Activated naive CD4-positive, alpha-beta T cell treated with anti-CD3 and anti-CD28 coated beads for 36 hours (primary cell): Measurements from ENCODE around the gene SEL1L3. TPM values are rescaled to one million over a fixed set of nuclear protein-coding genes. Genes with fewer than 3 reads are reported as not detected.

ENCODE experiments used
- CTCF ChIA-PET: fragments of 350-600 bp; sonication (Branson Sonifier 250); formaldehyde crosslinking; loops from one replicate; lab custom pipeline; 2021; ENCODE audit warnings: antibody characterized with exemption; lab: Charles Lee
- DNase-seq: peaks from one replicate; pipeline ENCODE4 v3.0.0-alpha.2; 2020
- H3K27ac Mint-ChIP-seq: one replicate; pipeline ENCODE4 v1.8.0; 2021; ENCODE audit warnings: mild to moderate bottlenecking, mixed read lengths
- H3K27me3 Mint-ChIP-seq: one replicate; pipeline ENCODE4 v1.8.0; 2021; ENCODE audit warnings: low read depth, mixed read lengths
- H3K36me3 Mint-ChIP-seq: one replicate; pipeline ENCODE4 v1.8.0; 2021; ENCODE audit warnings: low read depth, mixed read lengths
- H3K4me1 Mint-ChIP-seq: one replicate; pipeline ENCODE4 v1.8.0; 2021; ENCODE audit warnings: low read depth, mixed read lengths
- H3K4me3 Mint-ChIP-seq: one replicate; pipeline ENCODE4 v1.8.0; 2021; ENCODE audit warnings: mild to moderate bottlenecking, moderate library complexity, mixed read lengths
- H3K9me3 Mint-ChIP-seq: one replicate; pipeline ENCODE4 v1.8.0; 2021; ENCODE audit warnings: mixed read lengths
- intact Hi-C: fragments of 100-400 bp; cut with micrococcal nuclease; formaldehyde crosslinking; loops from one replicate; pipeline ENCODE4 v1.15.1; 2023
- total RNA-seq, 2 experiments: library from RNA; stranded (reverse); gene quantifications; one replicate each; pipeline ENCODE4 v1.2.3, GENCODE V29; 2021

Gene SEL1L3
- total RNA-seq, 2 experiments from 2014 or later: 32.3 to 38.2 TPM

DNA sequence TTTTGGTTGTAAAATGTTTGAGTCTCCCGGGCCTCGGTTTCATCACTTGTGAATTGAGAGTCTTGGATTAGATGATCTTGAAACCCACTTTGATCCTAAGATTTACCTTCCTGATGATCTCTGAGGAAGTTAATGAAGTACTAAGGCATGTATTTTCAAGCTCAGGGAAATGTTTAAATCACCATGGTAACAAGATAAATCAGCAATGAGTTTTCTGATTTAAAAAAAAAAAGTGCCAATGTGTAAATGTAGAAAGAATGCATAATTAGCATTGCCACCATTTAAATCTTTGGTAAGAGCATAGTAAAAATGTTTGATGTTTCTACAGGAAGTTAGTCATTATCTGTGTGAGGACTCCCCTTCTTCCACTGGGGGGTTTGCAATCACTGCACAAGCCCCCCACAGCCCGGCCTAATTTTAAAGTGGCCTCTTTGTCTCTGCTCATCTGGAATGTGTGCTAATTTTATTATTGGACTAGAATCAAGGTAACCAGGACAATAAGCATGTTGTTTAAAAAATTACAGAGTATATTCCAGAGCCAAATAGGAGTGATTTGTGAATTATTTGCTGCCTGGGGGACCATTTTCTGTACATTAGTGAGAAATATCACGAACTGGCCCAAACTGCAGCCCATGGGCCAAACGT lies 113.5 kb downstream of the SEL1L3 start:
- H3K4me3 Mint-ChIP-seq: no peak overlapping the region
- no peaks in the 10 kb centered on the region for H3K9me3 Mint-ChIP-seq
- no peak for DNase-seq
- no peak overlapping the region for H3K27ac Mint-ChIP-seq
- H3K36me3 Mint-ChIP-seq: peaks cover 17% of the 10 kb centered on the region
- CTCF ChIA-PET: no interaction called here
- H3K27me3 Mint-ChIP-seq: no peaks in the 10 kb centered on the region
- intact Hi-C loops: no loop called here
- H3K4me1 Mint-ChIP-seq: no peaks in the 10 kb centered on the region

DNA sequence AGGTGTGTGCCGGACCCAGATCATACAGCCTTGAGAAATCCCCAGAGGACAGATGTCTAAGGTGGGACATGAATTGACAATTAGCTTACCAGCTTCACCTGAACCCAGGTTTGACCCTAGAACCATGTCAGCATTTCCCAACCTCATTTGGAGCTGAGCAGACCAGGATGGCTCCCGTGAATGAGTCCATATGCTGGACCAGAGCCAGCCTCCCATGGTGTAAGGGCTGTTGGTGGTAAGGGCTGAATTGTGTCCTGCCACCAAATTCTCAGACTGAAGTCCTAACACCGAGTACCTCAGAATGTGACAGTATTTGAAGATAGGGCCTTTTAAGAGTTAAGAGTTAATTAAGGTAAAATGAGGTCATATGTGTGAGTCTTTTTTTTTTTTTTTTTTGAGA lies 118.8 kb downstream of the SEL1L3 start:
- intact Hi-C loops: no loop called here
- Mint-ChIP-seq H3K27me3 (no peaks in the 10 kb centered on the region), H3K36me3 (peaks cover 6% of the 10 kb centered on the region), H3K4me1 (no peaks in the 10 kb centered on the region), H3K9me3 (peaks cover 2% of the 10 kb centered on the region), H3K4me3 (no peak overlapping the region), H3K27ac (no peak overlapping the region)
- no peak for DNase-seq
- CTCF ChIA-PET: no interaction called here

DNA sequence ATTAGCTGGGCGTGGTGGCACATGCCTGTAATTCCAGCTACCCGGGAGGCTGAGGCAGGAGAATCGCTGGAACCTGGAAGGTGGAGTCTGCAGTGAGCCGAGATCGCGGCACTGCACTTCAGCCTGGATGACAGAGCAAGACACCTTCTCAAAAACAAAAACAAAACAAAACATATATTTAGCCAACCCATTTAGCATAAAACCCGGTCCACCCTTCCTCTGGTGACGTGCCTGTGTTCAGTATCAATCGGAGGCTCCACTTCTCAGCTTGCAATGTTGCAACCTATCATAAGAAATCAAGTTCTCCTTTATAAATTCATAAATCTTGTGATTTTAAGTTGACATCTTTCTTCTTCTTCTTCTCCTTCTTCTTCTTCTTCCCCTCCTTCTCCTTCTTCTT lies 133.2 kb downstream of the SEL1L3 start:
- H3K9me3 Mint-ChIP-seq: no peaks in the 10 kb centered on the region
- no peak overlapping the region for H3K27ac Mint-ChIP-seq
- H3K36me3 Mint-ChIP-seq: no peaks in the 10 kb centered on the region
- no peak for DNase-seq
- no peaks in the 10 kb centered on the region for H3K27me3 Mint-ChIP-seq
- CTCF ChIA-PET: no interaction called here
- no peak overlapping the region for H3K4me3 Mint-ChIP-seq
- H3K4me1 Mint-ChIP-seq: no peaks in the 10 kb centered on the region
- intact Hi-C loops: no loop called here

DNA sequence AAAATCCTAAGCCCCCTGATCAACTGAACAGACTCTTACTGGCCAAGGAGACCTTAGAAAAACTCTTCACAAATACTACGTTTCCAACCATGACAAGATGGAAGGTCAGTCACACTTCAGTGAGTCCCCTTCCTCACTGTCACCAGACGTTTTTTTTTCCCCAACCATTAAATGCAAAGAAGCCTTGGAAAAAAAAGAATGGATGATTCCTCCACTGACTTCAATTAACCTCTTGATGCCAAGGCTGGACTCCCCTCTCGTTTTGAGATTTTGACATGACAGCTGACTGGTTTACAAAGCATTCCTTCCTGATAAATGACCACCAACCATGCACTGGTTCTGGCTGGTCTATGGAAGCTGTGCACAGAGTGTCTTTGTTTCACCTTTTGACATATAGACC lies 133.9 kb downstream of the SEL1L3 start:
- intact Hi-C loops: no loop called here
- DNase-seq: no peak
- Mint-ChIP-seq H3K4me3 (no peak overlapping the region), H3K9me3 (no peaks in the 10 kb centered on the region), H3K27me3 (no peaks in the 10 kb centered on the region), H3K4me1 (no peaks in the 10 kb centered on the region), H3K27ac (no peak overlapping the region), H3K36me3 (no peaks in the 10 kb centered on the region)
- CTCF ChIA-PET: no interaction called here

DNA sequence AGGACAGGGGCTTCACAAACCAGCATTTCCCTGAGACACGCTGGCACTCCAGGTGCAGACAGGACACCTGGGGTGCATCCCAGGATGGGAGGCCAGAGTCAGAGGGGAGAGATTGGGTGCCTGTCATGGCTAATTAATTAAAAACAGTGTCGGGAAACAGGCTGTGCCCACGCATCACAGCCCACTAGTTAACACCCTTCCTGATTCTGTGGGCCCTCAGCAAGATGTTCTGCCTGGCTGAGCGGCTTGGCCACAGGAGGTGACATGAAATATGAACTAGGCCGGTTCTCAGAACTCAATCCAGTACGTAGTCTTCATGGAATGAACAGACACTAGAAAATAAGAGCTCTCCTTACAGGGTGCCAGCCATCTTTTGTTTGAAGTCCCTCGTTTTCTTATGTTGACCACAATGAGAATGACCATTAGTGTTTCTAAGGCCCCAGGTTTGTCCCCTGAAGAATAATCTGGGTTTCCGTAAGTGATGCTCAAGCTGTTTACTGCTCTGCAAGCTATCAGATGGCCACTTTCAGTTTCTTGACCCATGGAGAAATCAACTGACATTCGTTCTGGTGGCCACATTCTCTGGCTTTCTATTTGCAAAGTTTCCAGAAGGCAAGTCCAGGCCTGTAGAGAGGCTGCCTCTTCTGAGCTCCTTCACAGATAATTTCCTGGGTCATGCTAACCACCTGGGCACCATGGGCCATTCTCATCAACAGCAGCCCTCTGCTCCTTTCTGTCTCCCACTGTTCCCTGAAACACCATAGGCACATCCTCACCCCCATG lies 134.9 kb downstream of the SEL1L3 start:
- Mint-ChIP-seq H3K27me3 (no peaks in the 10 kb centered on the region), H3K4me3 (no peak overlapping the region), H3K9me3 (no peaks in the 10 kb centered on the region), H3K36me3 (no peaks in the 10 kb centered on the region), H3K27ac (no peak overlapping the region), H3K4me1 (no peaks in the 10 kb centered on the region)
- intact Hi-C loops: no loop called here
- DNase-seq: no peak
- CTCF ChIA-PET: no interaction called here

DNA sequence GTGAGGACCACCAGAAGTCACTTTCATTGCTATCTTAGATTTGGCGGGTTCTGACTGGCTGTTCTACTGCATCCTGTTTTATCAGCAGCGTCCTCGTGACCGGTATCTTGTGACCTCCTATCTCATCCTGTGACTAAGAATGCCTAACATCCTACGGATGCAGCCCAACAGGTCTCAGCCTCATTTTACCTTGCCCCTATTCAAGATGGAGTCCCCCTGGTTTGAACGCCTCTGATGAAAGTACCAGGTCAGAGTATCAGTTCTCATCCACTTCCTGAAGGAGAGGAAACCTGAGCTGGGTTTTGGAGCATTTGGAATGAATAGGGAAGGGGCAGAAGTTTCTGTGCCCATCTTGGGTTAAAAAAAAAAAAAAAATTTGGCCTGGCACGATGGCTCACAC lies 136.9 kb downstream of the SEL1L3 start:
- Mint-ChIP-seq H3K27me3 (no peaks in the 10 kb centered on the region), H3K9me3 (no peaks in the 10 kb centered on the region), H3K27ac (no peak overlapping the region), H3K4me1 (no peaks in the 10 kb centered on the region), H3K4me3 (no peak overlapping the region), H3K36me3 (no peaks in the 10 kb centered on the region)
- no peak for DNase-seq
- intact Hi-C loops: no loop called here
- CTCF ChIA-PET: no interaction called here

DNA sequence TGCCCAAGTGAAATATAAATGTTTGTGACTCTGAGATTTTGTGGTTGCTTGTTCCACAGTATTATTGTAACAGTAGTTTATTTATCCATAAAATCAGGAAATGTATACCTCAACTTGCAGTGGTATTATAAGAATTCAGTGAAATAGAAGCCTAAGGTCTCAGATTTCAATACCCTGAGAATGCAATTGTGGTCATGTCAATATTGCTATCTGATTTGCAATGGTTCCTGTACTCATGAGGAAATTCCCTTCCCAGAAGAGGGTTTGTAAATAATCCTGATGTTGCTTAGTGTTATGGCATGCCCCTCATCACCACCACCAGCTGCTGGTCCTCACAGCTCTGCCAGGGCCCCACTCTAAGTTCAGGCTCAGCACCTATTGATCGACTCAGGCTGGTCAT lies 139.4 kb downstream of the SEL1L3 start:
- H3K27me3 Mint-ChIP-seq: no peaks in the 10 kb centered on the region
- CTCF ChIA-PET: interaction anchor here (1.0 kb wide), 1 partner anchor 283 kb away, joined by 3 read pairs; no protein-coding TSS in a partner anchor
- H3K36me3 Mint-ChIP-seq: no peaks in the 10 kb centered on the region
- intact Hi-C loops: no loop called here
- no peak for DNase-seq
- H3K4me1 Mint-ChIP-seq: no peaks in the 10 kb centered on the region
- H3K4me3 Mint-ChIP-seq: no peak overlapping the region
- H3K9me3 Mint-ChIP-seq: no peaks in the 10 kb centered on the region
- no peak overlapping the region for H3K27ac Mint-ChIP-seq

DNA sequence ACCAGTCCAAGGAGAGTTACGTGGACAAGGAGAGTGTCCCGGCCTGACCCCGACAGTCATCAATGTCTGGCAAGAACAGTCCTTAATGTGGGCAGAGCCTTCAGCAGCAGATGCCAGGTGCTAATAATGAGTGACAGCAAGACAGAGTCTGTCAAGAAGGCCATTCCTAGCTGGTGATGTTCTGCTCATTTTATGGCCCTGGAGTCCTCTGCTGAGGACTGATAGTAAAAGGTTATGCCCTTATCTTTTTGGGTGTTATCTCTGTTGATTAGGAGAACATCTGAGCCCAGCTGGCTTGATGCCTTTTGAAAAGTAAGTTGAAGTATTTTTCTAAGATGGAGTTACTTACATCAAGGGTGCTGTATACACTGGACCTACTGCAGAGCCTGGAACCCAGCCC lies 139.8 kb downstream of the SEL1L3 start:
- Mint-ChIP-seq H3K27ac (no peak overlapping the region), H3K4me3 (no peak overlapping the region), H3K27me3 (no peaks in the 10 kb centered on the region), H3K4me1 (no peaks in the 10 kb centered on the region), H3K36me3 (no peaks in the 10 kb centered on the region), H3K9me3 (no peaks in the 10 kb centered on the region)
- no peak for DNase-seq
- intact Hi-C loops: no loop called here
- CTCF ChIA-PET: interaction anchor here (1.0 kb wide), 1 partner anchor 282 kb away, joined by 3 read pairs; no protein-coding TSS in a partner anchor

DNA sequence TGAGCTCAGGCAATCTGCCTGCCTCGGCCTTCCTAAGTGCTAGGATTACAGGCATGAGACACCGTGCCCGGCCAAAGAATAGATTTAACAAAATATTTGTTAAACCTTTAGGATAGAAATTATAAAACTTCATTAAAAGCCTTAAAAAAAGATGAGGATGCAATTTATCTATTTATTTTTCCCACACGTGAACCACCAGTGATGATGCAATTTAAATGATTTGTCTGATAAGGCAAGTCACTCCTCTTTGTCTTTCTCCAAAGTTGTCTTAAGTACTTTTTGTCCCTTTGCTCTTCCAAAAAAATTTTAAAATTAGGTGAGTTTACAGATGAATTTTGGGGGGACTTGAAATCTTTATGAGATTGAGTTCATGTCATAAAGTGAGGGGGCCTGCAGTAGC lies 149.0 kb downstream of the SEL1L3 start:
- Mint-ChIP-seq H3K27me3 (no peaks in the 10 kb centered on the region), H3K4me1 (no peaks in the 10 kb centered on the region), H3K36me3 (peaks cover 2% of the 10 kb centered on the region), H3K27ac (no peak overlapping the region), H3K9me3 (peaks cover 2% of the 10 kb centered on the region), H3K4me3 (no peak overlapping the region)
- CTCF ChIA-PET: no interaction called here
- intact Hi-C loops: no loop called here
- DNase-seq: no peak

DNA sequence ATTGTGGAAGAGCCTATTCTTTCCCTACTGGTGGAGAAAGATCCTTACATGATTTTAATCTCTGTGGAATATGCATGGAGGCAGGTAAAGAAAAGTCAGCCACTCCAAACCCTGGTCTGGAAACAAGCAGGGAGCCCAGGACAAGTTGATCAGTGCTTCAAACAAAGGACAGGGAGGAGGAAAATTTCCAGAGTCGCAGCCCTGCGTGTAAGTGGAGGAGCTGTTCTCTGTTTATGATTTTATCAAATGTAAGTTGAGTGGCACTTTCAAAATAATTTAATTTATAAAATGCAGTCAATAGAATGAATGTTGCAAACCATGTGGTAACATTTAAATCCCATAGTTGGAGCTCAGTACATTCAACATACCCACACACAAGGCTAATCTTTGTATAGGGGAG lies 150.2 kb downstream of the SEL1L3 start:
- no peaks in the 10 kb centered on the region for H3K4me1 Mint-ChIP-seq
- intact Hi-C loops: no loop called here
- CTCF ChIA-PET: interaction anchor here (0.6 kb wide), 1 partner anchor 54 kb away, joined by 3 read pairs; no protein-coding TSS in a partner anchor
- H3K27me3 Mint-ChIP-seq: no peaks in the 10 kb centered on the region
- no peak overlapping the region for H3K4me3 Mint-ChIP-seq
- peaks cover 2% of the 10 kb centered on the region for H3K36me3 Mint-ChIP-seq
- peaks cover 2% of the 10 kb centered on the region for H3K9me3 Mint-ChIP-seq
- no peak for DNase-seq
- H3K27ac Mint-ChIP-seq: no peak overlapping the region

DNA sequence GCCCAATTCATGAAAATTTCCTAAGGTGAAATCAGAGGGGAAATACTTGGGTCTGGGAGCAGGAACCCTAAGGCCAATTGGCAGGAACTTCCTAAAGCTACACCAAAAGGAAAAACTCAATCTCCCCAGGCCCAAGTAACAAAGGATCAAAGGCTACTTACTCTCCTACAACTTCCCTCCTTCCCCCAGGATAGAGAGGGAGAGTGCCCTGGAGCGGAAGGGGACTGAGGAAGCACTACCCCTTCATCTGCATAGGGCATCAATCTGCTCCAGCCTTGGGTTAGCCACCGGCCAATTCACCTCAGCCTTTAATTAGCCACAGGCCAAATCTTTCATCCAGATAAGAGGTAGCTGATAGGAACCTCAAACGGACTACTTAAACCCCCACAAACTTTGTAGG lies 152.2 kb downstream of the SEL1L3 start:
- intact Hi-C loops: no loop called here
- Mint-ChIP-seq H3K36me3 (peaks cover 2% of the 10 kb centered on the region), H3K9me3 (peaks cover 2% of the 10 kb centered on the region), H3K4me3 (no peak overlapping the region), H3K4me1 (no peaks in the 10 kb centered on the region), H3K27ac (no peak overlapping the region), H3K27me3 (no peaks in the 10 kb centered on the region)
- CTCF ChIA-PET: interaction anchor here (0.6 to 1.3 kb wide), 2 partner anchors 9 to 112 kb away, joined by 3 to 4 read pairs; no protein-coding TSS in a partner anchor
- no peak for DNase-seq

DNA sequence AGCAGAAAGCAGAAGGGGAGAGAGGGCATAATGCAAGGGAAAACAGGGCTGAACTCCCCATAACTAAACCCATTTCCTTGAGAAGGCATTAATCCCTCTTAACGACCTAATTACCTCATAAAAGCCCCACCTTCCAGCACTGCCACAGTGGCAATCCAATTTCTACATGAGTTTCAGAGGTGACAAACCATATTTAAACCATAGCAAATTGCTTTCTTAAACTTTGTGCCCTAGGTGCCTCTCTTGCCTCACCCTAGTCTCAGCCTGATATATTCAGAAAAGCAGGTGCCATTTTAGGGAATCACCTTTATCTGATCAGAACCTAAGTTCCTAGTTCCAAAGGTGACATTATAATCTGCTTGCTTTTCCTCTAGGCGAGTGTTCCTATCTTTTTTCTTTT lies 158.3 kb downstream of the SEL1L3 start:
- CTCF ChIA-PET: no interaction called here
- DNase-seq: no peak
- intact Hi-C loops: no loop called here
- Mint-ChIP-seq H3K27ac (no peak overlapping the region), H3K27me3 (no peaks in the 10 kb centered on the region), H3K4me1 (no peaks in the 10 kb centered on the region), H3K9me3 (peaks cover 2% of the 10 kb centered on the region), H3K4me3 (no peak overlapping the region), H3K36me3 (no peaks in the 10 kb centered on the region)
